ENCODE results near the gene CCBE1.

Gene CCBE1

DNA sequence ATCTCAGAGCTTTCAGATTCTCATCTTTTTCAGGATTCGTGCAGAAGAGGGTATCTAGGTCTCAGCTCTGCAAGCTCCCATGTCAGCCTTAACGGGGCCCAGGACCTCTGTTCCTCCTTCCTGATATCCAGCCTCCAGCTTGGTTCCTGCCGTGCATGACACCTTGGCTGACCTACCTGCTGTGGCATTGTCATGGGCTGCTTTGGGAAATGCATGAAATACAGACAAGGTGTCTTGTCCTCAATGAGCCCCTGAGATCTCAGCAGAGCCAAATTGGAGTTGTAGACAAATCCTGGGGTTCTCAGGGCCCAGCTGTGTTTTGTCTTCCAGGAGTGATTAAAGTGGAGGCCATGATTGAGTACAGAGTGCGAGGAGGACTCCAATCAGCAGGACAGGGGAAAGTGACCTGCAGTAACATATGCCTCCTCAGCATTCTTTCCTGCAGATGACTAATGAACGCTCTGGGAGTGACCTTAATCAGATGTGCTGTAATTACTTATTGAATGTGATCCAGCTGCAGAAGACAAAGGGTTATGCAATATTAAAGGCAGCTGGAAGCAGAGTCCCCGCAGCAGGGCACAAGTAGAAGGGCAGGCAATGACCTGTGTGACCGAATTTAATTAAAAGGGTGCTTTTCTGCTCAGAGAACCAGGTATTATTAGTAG lies 141.1 kb downstream of the CCBE1 start:
- Histone ChIP-seq H3K4me3 (ENCODE audit: low read depth, low read length) (no peak overlapping the region), H3K27ac (ENCODE audit: low read depth, low read length) (no peak overlapping the region), H3K4me1 (ENCODE audit: control insufficient read depth, insufficient read depth, low read length) (peaks cover 4% of the 10 kb centered on the region; the same call in 1 of the 2 replicates), H3K9me3 (ENCODE audit: control insufficient read depth, insufficient read depth, low read length) (no peaks in the 10 kb centered on the region), H3K36me3 (ENCODE audit: control insufficient read depth, insufficient read depth, low read length) (no peaks in the 10 kb centered on the region), H3K27me3 (ENCODE audit: control insufficient read depth, insufficient read depth, low read length) (no peaks in the 10 kb centered on the region), H3K9ac (ENCODE audit: low read depth, low read length) (no peak overlapping the region)

- H3K4me3 ChIP-seq (ENCODE audit: low read depth, low read length) = no peak overlapping the region
- no peaks in the 10 kb centered on the region for H3K27me3 ChIP-seq (ENCODE audit: control insufficient read depth, insufficient read depth, low read length)
- no peak overlapping the region for H3K27ac ChIP-seq (ENCODE audit: low read depth, low read length)
- H3K9ac ChIP-seq (ENCODE audit: low read depth, low read length) = no peak overlapping the region
- peaks cover 4% of the 10 kb centered on the region; the same call in 1 of the 2 replicates for H3K4me1 ChIP-seq (ENCODE audit: control insufficient read depth, insufficient read depth, low read length)
- no peaks in the 10 kb centered on the region for H3K36me3 ChIP-seq (ENCODE audit: control insufficient read depth, insufficient read depth, low read length)
- H3K9me3 ChIP-seq (ENCODE audit: control insufficient read depth, insufficient read depth, low read length) = no peaks in the 10 kb centered on the region
Measured at GRCh38 chr18:59554796-59555335, 142.4 kb downstream of the CCBE1 start.

GRCh38 chr18:59553273-59553870 lies 143.9 kb downstream of the CCBE1 start:
- no peak overlapping the region for H3K9ac ChIP-seq (ENCODE audit: low read depth, low read length)
- H3K27me3 ChIP-seq (ENCODE audit: control insufficient read depth, insufficient read depth, low read length) = no peaks in the 10 kb centered on the region
- peaks cover 4% of the 10 kb centered on the region; the same call in 1 of the 2 replicates for H3K4me1 ChIP-seq (ENCODE audit: control insufficient read depth, insufficient read depth, low read length)
- no peaks in the 10 kb centered on the region for H3K9me3 ChIP-seq (ENCODE audit: control insufficient read depth, insufficient read depth, low read length)
- H3K4me3 ChIP-seq (ENCODE audit: low read depth, low read length) = no peak overlapping the region
- no peak overlapping the region for H3K27ac ChIP-seq (ENCODE audit: low read depth, low read length)
- H3K36me3 ChIP-seq (ENCODE audit: control insufficient read depth, insufficient read depth, low read length) = no peaks in the 10 kb centered on the region

- Histone ChIP-seq H3K4me3 (ENCODE audit: low read depth, low read length) (no peak overlapping the region), H3K9me3 (ENCODE audit: control insufficient read depth, insufficient read depth, low read length) (no peaks in the 10 kb centered on the region), H3K4me1 (ENCODE audit: control insufficient read depth, insufficient read depth, low read length) (peaks cover 13% of the 10 kb centered on the region), H3K27me3 (ENCODE audit: control insufficient read depth, insufficient read depth, low read length) (no peaks in the 10 kb centered on the region), H3K27ac (ENCODE audit: low read depth, low read length) (no peak overlapping the region), H3K9ac (ENCODE audit: low read depth, low read length) (no peak overlapping the region), H3K36me3 (ENCODE audit: control insufficient read depth, insufficient read depth, low read length) (no peaks in the 10 kb centered on the region)
Measured at GRCh38 chr18:59551902-59552635, 145.2 kb downstream of the CCBE1 start.

- no peak overlapping the region for H3K4me3 ChIP-seq (ENCODE audit: low read depth, low read length)
- peaks cover 9% of the 10 kb centered on the region for H3K4me1 ChIP-seq (ENCODE audit: control insufficient read depth, insufficient read depth, low read length)
- H3K36me3 ChIP-seq (ENCODE audit: control insufficient read depth, insufficient read depth, low read length) = no peaks in the 10 kb centered on the region
- no peaks in the 10 kb centered on the region for H3K9me3 ChIP-seq (ENCODE audit: control insufficient read depth, insufficient read depth, low read length)
- no peaks in the 10 kb centered on the region for H3K27me3 ChIP-seq (ENCODE audit: control insufficient read depth, insufficient read depth, low read length)
- no peak overlapping the region for H3K9ac ChIP-seq (ENCODE audit: low read depth, low read length)
- H3K27ac ChIP-seq (ENCODE audit: low read depth, low read length) = no peak overlapping the region
Measured at GRCh38 chr18:59550174-59550516, 147.1 kb downstream of the CCBE1 start.

DNA sequence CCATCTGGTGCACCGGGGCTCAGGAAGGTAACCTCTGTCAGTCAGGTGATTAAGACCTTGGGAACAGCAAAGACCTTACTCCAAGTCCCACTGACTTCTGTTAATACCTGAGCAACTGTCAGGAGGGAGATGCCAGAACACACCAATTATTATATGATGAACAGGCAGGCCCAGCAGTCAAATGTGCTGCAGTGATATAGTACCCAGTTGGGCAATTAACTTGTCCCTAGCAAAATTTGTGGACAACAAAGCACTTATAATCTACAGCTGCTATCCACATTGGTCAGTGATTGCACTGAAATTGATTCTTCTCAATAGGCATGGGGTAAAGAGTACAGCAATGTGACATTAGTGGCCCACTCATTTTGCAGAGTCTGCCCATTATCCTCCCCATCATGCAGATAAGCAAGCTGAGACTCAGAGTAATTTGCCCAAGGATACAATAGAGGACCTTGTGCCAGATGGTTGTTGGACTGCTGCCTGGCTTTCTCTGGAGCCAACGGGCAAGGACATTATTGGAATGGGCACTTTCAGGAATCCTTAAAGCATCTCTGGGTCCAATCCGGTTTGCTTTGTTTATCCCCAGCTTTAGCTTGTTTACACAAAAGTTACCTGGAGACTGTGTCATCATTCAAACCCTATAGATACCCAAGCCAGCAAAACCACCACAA lies 147.6 kb downstream of the CCBE1 start:
- H3K4me1 ChIP-seq (ENCODE audit: control insufficient read depth, insufficient read depth, low read length) = peaks cover 9% of the 10 kb centered on the region

DNA sequence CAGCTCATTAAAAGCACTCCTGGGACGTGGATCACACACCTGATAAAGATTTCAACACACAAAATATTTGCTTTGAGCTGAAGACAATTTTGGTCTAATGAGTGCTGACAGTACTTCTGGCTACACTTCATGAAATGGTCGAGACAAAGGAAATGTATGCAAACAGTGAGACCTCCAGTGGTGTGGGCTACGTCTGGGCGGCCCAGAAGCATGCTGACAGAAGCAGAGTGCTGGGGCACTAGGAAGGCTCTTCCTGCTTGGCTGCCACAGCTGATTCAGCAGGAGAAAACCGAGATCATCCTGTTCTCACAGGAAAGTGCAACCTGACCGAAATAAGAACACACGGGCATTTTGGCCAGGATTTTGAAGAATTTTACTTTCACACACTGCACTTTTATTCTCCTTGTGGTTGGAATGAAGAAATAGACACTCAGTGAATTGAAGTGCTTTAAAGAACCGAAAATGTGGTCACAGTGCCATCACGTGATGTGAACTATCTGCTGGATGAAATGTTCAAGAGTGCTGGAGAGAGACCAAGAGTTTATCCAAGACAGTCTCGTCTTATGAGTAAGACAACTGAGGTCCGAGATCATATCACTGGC lies 149.5 kb downstream of the CCBE1 start:
- Histone ChIP-seq H3K9me3 (ENCODE audit: control insufficient read depth, insufficient read depth, low read length) (no peaks in the 10 kb centered on the region), H3K27me3 (ENCODE audit: control insufficient read depth, insufficient read depth, low read length) (no peaks in the 10 kb centered on the region), H3K27ac (ENCODE audit: low read depth, low read length) (no peak overlapping the region), H3K4me3 (ENCODE audit: low read depth, low read length) (no peak overlapping the region), H3K36me3 (ENCODE audit: control insufficient read depth, insufficient read depth, low read length) (no peaks in the 10 kb centered on the region), H3K9ac (ENCODE audit: low read depth, low read length) (no peak overlapping the region), H3K4me1 (ENCODE audit: control insufficient read depth, insufficient read depth, low read length) (peaks cover 9% of the 10 kb centered on the region)

More for the DNA sequence above, 147.6 kb downstream of the CCBE1 start:
- no peak overlapping the region for H3K27ac ChIP-seq (ENCODE audit: low read depth, low read length)
- H3K4me3 ChIP-seq (ENCODE audit: low read depth, low read length) = no peak overlapping the region
- H3K9ac ChIP-seq (ENCODE audit: low read depth, low read length) = no peak overlapping the region
- H3K36me3 ChIP-seq (ENCODE audit: control insufficient read depth, insufficient read depth, low read length) = no peaks in the 10 kb centered on the region
- no peaks in the 10 kb centered on the region for H3K9me3 ChIP-seq (ENCODE audit: control insufficient read depth, insufficient read depth, low read length)
- H3K27me3 ChIP-seq (ENCODE audit: control insufficient read depth, insufficient read depth, low read length) = no peaks in the 10 kb centered on the region

DNA sequence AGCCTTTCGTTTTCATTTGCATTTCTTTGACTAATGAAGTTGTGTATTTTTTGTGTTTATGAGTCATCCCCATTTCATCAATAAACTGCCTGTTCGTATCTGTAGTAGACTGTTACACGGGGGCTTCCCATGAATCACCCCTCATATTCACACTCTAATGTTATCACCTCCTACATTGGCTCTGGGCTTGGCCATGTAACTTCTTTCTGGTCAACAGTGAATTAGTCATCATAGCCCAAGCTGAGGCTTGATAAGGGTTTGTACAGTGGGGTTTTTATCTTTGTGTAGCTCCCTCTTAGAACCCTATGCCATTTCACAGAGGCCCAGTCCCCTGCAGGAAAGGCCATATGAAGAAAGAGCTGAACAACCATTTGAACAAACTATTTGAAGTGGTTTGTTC lies 151.0 kb downstream of the CCBE1 start:
- Histone ChIP-seq H3K27me3 (ENCODE audit: control insufficient read depth, insufficient read depth, low read length) (no peaks in the 10 kb centered on the region), H3K27ac (ENCODE audit: low read depth, low read length) (no peak overlapping the region), H3K4me1 (ENCODE audit: control insufficient read depth, insufficient read depth, low read length) (peaks cover 9% of the 10 kb centered on the region), H3K4me3 (ENCODE audit: low read depth, low read length) (no peak overlapping the region), H3K9me3 (ENCODE audit: control insufficient read depth, insufficient read depth, low read length) (no peaks in the 10 kb centered on the region), H3K9ac (ENCODE audit: low read depth, low read length) (no peak overlapping the region), H3K36me3 (ENCODE audit: control insufficient read depth, insufficient read depth, low read length) (no peaks in the 10 kb centered on the region)

DNA sequence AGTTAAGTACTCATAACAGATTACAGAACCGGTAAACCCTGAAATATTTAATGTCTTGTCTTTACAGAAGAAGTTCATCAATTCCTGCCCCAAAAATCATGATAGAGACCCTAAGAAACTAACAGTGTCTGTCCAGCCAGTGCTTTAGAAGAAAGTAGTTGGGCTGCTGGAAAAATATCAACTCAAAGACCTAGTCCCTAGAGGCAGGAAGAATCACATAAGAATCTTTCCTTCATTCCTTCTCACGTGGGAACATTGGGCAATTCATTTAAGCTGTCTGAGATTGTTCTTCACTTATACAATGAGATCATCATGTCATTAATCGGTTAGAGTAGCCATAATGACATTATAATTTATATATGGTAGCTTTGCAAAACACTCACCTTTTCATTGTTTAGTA lies 156.4 kb downstream of the CCBE1 start:
- no peaks in the 10 kb centered on the region for H3K27me3 ChIP-seq (ENCODE audit: control insufficient read depth, insufficient read depth, low read length)
- no peaks in the 10 kb centered on the region for H3K4me1 ChIP-seq (ENCODE audit: control insufficient read depth, insufficient read depth, low read length)
- H3K9me3 ChIP-seq (ENCODE audit: control insufficient read depth, insufficient read depth, low read length) = no peaks in the 10 kb centered on the region
- no peaks in the 10 kb centered on the region for H3K36me3 ChIP-seq (ENCODE audit: control insufficient read depth, insufficient read depth, low read length)
- no peak overlapping the region for H3K27ac ChIP-seq (ENCODE audit: low read depth, low read length)
- no peak overlapping the region for H3K4me3 ChIP-seq (ENCODE audit: low read depth, low read length)
- H3K9ac ChIP-seq (ENCODE audit: low read depth, low read length) = no peak overlapping the region

DNA sequence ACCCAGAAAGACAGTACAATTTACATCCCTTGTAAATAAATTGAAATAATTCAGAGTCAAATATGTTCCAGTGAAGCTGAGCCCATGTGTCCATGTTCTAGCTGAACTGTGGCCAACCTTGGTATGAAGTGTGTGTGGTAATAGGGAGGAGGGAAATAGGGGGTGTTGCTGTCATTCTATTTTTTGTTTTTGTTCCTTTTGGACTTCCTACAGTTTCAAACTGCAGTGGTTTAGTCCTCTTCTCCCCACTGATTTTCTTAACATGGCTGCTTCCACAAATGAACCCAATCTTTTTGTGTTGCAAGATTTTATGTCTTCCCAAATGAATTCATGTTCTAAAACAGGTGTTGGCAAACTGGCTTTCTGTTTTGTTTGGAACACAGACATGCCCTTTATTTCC lies 156.9 kb downstream of the CCBE1 start:
- Histone ChIP-seq H3K27me3 (ENCODE audit: control insufficient read depth, insufficient read depth, low read length) (no peaks in the 10 kb centered on the region), H3K36me3 (ENCODE audit: control insufficient read depth, insufficient read depth, low read length) (no peaks in the 10 kb centered on the region), H3K4me3 (ENCODE audit: low read depth, low read length) (no peak overlapping the region), H3K4me1 (ENCODE audit: control insufficient read depth, insufficient read depth, low read length) (no peaks in the 10 kb centered on the region), H3K9ac (ENCODE audit: low read depth, low read length) (no peak overlapping the region), H3K9me3 (ENCODE audit: control insufficient read depth, insufficient read depth, low read length) (no peaks in the 10 kb centered on the region), H3K27ac (ENCODE audit: low read depth, low read length) (no peak overlapping the region)
